DMS114 treated with DMSO at 0.1 percent for 48 hours (cell line): ENCODE measurements around the gene NCOA5.

ENCODE experiments used
- DNase-seq: peaks from one replicate; lab custom pipeline; 2025; ENCODE audit not compliant: unreplicated experiment; lab: John Stamatoyannopoulos, UW

Gene NCOA5

GRCh38 chr20:46063151-46063550, 26.6 kb downstream of the NCOA5 start:
- DNase-seq, result no peak

- DNase-seq, result no peak
These were observed 27.1 kb downstream of the NCOA5 start for GRCh38 chr20:46062621-46063020.

- no peak for DNase-seq
These were observed 27.6 kb downstream of the NCOA5 start for GRCh38 chr20:46062151-46062550.

GRCh38 chr20:46060975-46061374, 28.8 kb downstream of the NCOA5 start:
- DNase-seq, result no peak

- no peak for DNase-seq
These were observed 29.4 kb downstream of the NCOA5 start for GRCh38 chr20:46060301-46060881.

- DNase-seq, result no peak
These were observed 31.0 kb downstream of the NCOA5 start for GRCh38 chr20:46058599-46059281.

- DNase-seq, result peak; percentile 21
These were observed 31.7 kb downstream of the NCOA5 start for GRCh38 chr20:46057856-46058598.

GRCh38 chr20:46056970-46057855, 32.5 kb downstream of the NCOA5 start:
- DNase-seq, result no peak

- DNase-seq, result no peak
These were observed 33.5 kb downstream of the NCOA5 start for GRCh38 chr20:46056027-46056833.

GRCh38 chr20:46055269-46055668, 34.5 kb downstream of the NCOA5 start:
- no peak for DNase-seq

GRCh38 chr20:46054606-46055005, 35.2 kb downstream of the NCOA5 start:
- no peak for DNase-seq

- no peak for DNase-seq
These were observed 36.3 kb downstream of the NCOA5 start for GRCh38 chr20:46053416-46053815.

- no peak for DNase-seq
These were observed 38.0 kb downstream of the NCOA5 start for GRCh38 chr20:46051556-46052308.

- DNase-seq, result no peak
These were observed 38.9 kb downstream of the NCOA5 start for GRCh38 chr20:46050885-46051284.

GRCh38 chr20:46050444-46050843, 39.3 kb downstream of the NCOA5 start:
- no peak for DNase-seq

GRCh38 chr20:46049815-46050214, 39.9 kb downstream of the NCOA5 start:
- no peak for DNase-seq

- DNase-seq, result no peak
These were observed 40.6 kb downstream of the NCOA5 start for GRCh38 chr20:46049190-46049589.

GRCh38 chr20:46047821-46048220, 41.9 kb downstream of the NCOA5 start:
- no peak for DNase-seq

- no peak for DNase-seq
These were observed 43.0 kb downstream of the NCOA5 start for GRCh38 chr20:46046588-46047310.
